ENCODE measurements around the gene GMNC.

DNA sequence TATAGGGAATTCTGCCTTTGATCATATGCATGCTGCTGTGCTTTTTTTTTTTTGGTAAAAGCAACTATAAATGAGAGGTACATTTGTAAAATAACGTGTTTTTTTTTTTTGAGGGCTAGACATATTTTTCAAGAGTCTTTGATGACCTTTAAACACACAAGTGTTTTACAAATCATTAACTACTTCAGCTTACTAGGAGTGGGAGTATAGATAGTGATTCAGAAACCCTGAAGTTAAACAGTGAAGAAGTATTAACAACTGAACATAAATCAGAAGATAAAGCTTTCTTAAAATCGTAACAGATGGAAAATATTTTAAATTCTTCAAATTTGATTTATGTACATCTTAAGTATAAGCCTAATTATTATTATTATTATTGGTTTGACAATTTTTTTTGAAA lies 2.9 kb upstream of the GMNC start:
- TF ChIP-seq, protein P1, sequence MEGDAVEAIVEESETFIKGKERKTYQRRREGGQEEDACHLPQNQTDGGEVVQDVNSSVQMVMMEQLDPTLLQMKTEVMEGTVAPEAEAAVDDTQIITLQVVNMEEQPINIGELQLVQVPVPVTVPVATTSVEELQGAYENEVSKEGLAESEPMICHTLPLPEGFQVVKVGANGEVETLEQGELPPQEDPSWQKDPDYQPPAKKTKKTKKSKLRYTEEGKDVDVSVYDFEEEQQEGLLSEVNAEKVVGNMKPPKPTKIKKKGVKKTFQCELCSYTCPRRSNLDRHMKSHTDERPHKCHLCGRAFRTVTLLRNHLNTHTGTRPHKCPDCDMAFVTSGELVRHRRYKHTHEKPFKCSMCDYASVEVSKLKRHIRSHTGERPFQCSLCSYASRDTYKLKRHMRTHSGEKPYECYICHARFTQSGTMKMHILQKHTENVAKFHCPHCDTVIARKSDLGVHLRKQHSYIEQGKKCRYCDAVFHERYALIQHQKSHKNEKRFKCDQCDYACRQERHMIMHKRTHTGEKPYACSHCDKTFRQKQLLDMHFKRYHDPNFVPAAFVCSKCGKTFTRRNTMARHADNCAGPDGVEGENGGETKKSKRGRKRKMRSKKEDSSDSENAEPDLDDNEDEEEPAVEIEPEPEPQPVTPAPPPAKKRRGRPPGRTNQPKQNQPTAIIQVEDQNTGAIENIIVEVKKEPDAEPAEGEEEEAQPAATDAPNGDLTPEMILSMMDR (IDR thresholded peaks at IDR 0.05; ENCODE audit: low read length), result no peak
- TF ChIP-seq EZH2 (optimal IDR thresholded peaks at IDR 0.05; ENCODE audit: low read depth, low read length), result no peak

Measured in MM.1S (cell line).